Measurements from ENCODE around the gene DENND1B.

The DENND1B gene

GRCh38 chr1:197775282-197776262 is at the start of gene DENND1B:
Gene DENND1B (minus strand): TSS chr1:197775480. CDS start chr1:197775155, 325 bp downstream.
- peak; percentile 20 to 93 (median 43) for DNase-seq
- intact Hi-C loops (cut with DNase I): loop anchor here (10.0 kb wide), 1 partner anchor 379 kb away; the partner anchor contains the start of gene NEK7

GRCh38 chr1:197814306-197814705 is 39.0 kb upstream of the DENND1B start:
- intact Hi-C loops (cut with DNase I): no loop called here
- DNase-seq: no peak

DNA sequence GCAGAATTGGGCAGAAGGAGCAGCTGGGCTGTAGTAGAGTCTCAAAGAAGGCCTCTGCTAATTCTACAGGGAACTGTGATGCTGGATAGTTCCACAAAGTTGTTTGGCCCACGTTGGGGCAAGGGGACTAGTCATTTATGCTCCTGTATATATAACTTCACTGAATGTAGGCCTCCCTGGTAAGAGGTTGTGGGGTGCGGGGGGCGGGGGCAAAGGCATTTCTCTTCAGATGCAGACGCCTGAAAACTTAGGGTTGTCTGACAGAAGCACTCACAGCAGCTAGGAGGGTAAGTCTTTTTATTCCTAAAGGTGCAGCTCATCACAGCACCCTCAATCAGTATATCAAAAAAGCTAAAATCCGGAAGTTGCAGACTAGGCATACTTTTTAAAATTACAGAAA is 38.5 kb upstream of the DENND1B start:
- intact Hi-C loops (cut with DNase I): no loop called here
- DNase-seq: no peak

DNA sequence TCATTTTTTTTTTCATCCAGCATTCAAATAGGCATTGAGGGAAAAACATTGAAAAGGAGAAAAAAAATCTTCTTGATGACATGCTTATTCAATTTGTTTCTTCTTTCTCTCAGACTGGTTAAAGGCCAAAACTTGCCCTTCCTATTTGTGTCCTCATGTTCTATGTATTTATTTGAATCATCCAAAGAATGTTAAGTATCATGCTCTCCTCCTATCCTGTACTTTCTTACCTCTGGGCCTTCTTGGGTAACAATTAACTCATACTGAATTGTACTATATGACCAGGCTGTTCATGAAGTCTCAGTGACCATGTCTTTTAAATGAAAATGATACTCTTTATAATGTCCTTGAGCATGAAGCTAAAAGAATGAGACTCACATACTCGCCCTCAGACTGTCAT is 36.5 kb upstream of the DENND1B start:
- DNase-seq: no peak
- intact Hi-C loops (cut with DNase I): no loop called here

DNA sequence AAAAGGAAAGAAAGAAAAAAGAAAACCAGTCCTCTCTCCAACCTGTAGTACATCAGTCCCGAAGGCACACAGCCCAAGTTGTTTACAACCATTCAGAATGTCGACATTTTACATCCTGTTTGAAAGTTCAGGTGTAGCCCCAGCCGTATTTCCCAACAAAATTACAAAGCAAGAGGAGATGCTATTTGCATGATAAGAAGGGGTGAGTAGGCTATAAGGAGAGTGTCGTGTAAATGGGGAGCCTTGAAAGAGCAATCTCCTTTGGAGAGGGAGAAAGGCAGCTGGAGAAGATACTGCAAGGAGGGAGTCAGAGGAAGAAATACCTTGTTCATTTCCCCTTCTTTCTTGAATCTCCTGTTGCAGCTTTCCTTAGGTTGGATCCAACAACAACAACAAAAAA is 35.5 kb upstream of the DENND1B start:
- no peak for DNase-seq
- intact Hi-C loops (cut with DNase I): no loop called here

DNA sequence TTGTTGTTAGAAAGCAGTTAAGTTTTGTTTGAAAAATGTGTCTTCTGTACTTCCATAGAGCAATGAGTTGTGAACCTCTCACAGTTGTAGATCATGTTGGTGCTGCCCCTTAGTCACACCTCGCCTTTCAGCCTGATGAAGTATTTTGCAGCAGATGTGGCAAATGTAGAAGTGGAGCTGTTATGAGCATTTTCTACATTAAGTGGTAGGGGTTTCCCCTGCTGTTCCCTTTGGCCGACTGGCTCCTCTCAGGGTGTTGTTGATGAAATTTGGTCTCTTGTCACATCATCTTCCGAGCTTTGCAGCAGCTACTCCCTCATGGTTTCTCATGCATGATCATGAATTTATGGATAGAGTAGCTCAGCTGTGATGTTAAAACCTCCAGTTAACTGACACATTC is 33.6 kb upstream of the DENND1B start:
- no peak for DNase-seq
- intact Hi-C loops (cut with DNase I): no loop called here

GRCh38 chr1:197807739-197808453 is 32.6 kb upstream of the DENND1B start:
- intact Hi-C loops (cut with DNase I): no loop called here
- no peak for DNase-seq

DNA sequence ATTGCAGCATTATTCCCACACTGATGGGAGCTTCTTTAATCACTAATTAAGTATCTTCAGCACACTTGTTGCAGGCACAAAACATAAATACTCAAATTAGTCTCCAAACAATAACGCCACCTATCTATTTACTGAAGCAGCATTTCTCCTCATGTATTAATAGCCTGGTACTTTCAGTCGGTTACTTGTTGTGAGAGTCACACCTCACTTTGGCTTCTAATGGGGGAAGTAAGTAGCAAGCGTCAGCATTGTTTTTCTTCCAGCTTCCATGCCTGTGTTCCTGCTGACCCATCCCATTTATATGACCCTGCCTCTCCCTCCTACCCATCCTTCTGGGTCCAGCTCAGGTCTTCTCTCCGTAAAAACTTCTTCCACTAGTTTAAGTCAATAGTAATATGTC is 31.9 kb upstream of the DENND1B start:
- no peak for DNase-seq
- intact Hi-C loops (cut with DNase I): no loop called here

DNA sequence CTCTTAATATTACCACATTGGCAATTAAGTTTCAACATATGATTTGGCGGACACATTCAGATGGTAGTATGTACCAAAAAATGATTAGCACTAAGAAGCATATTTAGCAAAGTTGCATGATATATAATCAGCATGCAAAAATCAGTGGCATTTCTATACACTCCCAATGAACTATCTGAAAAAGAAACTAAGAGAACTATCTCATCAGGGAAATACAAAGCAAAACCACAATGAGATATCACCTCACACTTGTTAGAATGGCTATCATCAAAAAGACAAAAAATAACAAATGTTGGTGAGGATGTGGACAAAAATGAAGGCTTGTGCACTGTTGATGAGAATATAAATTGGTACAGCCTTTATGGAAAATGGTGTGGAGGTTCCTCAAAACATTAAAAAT is 31.4 kb upstream of the DENND1B start:
- intact Hi-C loops (cut with DNase I): no loop called here
- no peak for DNase-seq

DNA sequence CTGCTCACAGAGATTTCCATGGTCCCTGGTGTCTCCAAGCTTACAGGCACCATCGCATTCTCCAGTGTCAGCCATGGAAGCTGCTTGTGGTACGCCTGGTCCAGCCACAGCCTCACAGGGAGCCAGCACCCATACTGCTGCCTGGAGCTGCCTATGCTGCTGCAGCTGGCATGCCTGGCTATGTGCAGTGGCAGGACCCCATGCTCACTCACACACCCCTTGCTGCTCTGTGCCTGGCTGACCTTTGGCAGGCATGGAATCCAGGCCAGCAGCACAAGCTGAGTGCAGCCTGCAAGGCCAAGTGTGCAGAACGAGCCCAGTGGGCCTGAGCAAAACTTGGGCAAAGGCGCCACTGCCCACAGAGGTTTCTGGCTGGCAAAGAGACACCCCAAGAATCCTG is 26.4 kb upstream of the DENND1B start:
- intact Hi-C loops (cut with DNase I): no loop called here
- DNase-seq: peak in 2 of 10 donors; percentile 53 to 77

GRCh38 chr1:197801111-197801482 is 25.8 kb upstream of the DENND1B start:
- intact Hi-C loops (cut with DNase I): no loop called here
- DNase-seq: peak in 1 of 10 donors; percentile 54

- peak in 2 of 10 donors; percentile 52 to 79 for DNase-seq
- intact Hi-C loops (cut with DNase I): no loop called here
Observed at GRCh38 chr1:197800379-197801110, 25.3 kb upstream of the DENND1B start.

- intact Hi-C loops (cut with DNase I): no loop called here
- DNase-seq: no peak
Observed at GRCh38 chr1:197799271-197799670, 24.0 kb upstream of the DENND1B start.

DNA sequence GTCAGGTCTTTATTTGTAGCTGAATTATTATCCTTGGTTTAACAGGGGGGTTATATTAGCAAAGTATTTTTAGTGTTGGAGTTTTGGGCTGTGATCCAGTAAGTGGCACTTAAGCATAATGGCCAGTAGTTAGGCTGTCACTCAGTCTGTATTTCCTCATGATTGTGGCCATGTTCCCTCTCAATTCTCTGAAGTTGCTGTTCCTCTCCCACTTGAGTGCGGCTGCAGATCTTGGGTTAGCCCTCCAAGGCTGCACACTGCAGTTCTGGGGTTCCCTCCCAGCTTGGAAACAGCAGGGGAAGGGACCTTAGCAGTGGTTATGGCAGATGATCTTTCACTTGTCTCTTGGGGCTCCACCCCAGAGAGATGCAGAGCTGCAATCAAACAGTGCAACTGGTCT is 23.2 kb upstream of the DENND1B start:
- intact Hi-C loops (cut with DNase I): no loop called here
- peak in 1 of 10 donors; percentile 57 for DNase-seq

DNA sequence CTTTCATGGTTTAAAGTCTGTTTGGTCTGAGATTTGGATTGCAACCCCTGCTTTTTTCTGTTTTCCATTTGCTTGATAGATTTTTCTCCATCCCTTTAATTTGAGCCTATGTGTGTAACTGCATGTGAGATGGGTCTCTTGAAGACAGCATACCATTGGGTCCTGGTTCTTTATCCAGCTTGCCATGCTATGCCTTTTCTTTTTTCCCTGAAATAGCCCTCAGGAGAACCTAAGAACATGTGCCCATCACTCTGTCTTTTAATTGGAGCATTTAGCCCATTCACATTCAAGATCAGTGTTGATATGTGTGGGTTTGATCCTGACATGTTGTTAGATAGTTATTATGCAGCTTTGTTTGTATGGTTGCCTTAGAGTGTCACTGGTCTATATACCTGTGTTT is 21.7 kb upstream of the DENND1B start:
- intact Hi-C loops (cut with DNase I): no loop called here
- DNase-seq: no peak

GRCh38 chr1:197788741-197789739 is 13.8 kb upstream of the DENND1B start:
- intact Hi-C loops (cut with DNase I): no loop called here
- no peak for DNase-seq

GRCh38 chr1:197787623-197788536 is 12.6 kb upstream of the DENND1B start:
- intact Hi-C loops (cut with DNase I): no loop called here
- DNase-seq: peak in 2 of 10 donors; percentile 55 to 73

GRCh38 chr1:197787056-197787455 is 11.8 kb upstream of the DENND1B start:
- no peak for DNase-seq
- intact Hi-C loops (cut with DNase I): no loop called here

DNA sequence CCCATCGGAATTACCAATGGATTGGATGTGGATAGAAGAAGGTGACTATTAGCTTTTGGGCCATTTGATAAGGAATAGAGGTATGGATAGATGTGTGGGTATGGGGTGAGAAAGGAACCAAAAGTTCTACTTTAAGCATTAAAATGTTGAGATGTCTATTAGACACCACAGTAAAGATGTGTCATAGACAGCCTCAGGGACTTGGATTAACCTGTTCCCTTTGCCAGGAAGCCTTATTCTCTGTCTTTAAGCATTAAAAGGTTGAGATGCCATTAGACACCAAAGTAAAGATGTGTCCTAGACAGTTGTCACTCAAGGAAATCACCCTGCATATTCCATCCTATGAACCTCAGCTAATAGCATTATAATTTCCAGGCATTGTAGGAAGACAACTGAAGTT is 11.0 kb upstream of the DENND1B start:
- intact Hi-C loops (cut with DNase I): no loop called here

More for the DNA sequence above, 11.0 kb upstream of the DENND1B start:
- DNase-seq: no peak
